22Rv1 (cell line): Measurements from ENCODE around the gene CTAGE4.
"Not testable (repeated sequence)": the region's sequence is repeated elsewhere in the genome, so short reads cannot be mapped to it uniquely, and the experiment has no call there.

Experiments used
- ZFX ChIP-seq: fragments of 450-650 bp; IDR thresholded peaks from 2 replicates; pipeline ENCODE4 v1.6.1; 2017; ENCODE audit warnings: antibody characterized with exemption, borderline replicate concordance
- TF ChIP-seq, protein P1 (sequence below): fragments of 450-650 bp; IDR thresholded peaks from 2 replicates; pipeline ENCODE4 v1.5.1; 2017; ENCODE audit warnings: mild to moderate bottlenecking

DNA sequence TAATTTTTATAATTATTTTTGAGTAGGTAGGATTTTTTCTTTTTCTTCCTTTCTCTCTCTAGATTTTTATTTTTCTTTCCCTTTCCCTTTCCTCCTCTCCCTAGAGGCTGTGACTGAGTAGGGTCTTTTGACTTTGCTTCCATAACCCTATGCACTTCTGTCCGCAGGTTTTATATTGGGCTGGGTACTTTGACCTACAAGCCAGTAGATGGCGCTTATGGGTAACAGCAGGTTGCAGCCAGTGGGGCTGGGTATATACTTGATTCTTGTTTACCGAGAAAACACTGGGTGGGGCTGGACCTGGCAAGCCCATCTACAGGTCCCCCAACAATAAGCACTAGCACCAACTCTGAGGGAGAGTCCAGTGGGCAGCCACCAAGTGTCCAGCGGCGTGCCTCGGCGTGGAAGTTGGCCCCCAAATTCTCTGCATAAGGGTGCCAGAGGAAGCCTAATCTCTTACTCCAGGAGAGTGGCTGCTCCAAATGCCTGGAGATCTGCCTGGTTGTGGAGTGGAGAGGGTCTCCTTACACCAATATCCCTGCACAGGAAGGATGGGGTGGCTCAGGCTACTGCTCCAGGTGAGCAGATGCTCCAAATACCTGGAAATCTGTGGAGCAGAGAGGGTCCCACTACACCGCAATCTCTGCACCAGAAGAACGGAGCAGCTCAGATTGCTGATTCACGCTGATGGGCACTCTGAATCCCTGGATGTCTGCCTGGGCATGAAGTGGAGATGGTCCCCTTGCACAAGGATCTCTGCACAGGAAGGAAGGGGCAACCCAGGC is 4.7 kb upstream of the CTAGE4 start:
- TF ChIP-seq, protein P1, sequence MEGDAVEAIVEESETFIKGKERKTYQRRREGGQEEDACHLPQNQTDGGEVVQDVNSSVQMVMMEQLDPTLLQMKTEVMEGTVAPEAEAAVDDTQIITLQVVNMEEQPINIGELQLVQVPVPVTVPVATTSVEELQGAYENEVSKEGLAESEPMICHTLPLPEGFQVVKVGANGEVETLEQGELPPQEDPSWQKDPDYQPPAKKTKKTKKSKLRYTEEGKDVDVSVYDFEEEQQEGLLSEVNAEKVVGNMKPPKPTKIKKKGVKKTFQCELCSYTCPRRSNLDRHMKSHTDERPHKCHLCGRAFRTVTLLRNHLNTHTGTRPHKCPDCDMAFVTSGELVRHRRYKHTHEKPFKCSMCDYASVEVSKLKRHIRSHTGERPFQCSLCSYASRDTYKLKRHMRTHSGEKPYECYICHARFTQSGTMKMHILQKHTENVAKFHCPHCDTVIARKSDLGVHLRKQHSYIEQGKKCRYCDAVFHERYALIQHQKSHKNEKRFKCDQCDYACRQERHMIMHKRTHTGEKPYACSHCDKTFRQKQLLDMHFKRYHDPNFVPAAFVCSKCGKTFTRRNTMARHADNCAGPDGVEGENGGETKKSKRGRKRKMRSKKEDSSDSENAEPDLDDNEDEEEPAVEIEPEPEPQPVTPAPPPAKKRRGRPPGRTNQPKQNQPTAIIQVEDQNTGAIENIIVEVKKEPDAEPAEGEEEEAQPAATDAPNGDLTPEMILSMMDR, result peak; percentile 98
- TF ChIP-seq ZFX, result not testable (repeated sequence)
